GM15510 (cell line): Measurements from ENCODE around the gene GDI2.

Experiments
- POLR2A ChIP-seq: IDR thresholded peaks from 3 replicates; pipeline ENCODE4 v1.6.1; 2011; ENCODE audit warnings: borderline replicate concordance; ENCODE audit not compliant: insufficient read length; ENCODE audit errors: extremely low read depth

Gene GDI2

GRCh38 chr10:5813341-5814109 lies at the start of gene GDI2:
GDI2 (minus strand) TSS chr10:5813434; CDS start chr10:5813258, 176 bp downstream.
- TF ChIP-seq POLR2A, result peak; percentile 95

DNA sequence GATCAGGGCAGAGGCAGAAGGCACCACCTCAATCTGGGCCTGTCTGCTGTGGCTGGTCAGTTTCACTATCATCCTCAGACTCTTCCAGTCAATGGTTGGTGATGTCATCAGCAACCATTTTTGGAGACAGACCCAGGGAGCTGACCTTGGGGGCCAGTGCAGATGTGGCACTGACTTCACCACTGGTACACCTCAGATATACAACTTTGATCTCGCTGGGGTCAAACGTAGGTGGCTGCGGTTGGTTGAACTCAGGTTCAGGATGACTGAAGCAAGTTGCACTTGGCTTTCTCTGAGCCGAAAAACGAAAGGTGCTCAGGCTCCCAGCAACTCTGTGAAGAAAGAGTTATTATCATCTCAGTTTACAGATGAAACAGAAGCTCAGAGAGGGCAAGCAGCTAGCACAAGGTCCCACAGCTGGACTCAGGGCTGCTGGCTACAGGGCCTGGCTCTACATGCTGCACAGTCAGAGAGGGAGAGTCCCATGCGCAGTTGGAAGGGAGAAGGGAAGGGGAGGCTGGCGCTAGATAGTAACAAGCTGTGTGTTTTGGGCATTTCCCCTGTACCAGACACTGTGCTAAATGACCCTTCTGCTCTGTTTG lies 49.2 kb upstream of the GDI2 start:
- TF ChIP-seq POLR2A, result no peak

DNA sequence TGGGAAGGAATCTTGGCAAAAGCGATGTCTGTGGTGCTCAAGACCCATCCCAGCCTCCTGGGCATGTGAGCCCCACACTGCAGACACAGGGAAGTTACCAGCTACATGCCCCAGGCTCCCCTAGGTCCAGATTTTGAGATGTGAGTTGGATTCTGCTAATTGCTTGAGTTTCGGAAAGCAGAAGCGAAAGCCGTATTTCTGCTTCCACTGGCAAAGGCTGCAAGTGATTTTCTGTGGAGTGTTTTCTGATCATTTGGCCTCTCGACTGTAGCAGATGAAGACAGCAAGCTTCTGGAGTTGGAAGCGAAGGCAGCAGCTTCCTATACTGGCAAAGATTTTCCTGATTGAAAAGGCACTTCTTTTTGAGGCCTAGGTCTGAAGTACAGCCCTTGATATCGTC lies 46.8 kb upstream of the GDI2 start:
- no peak for TF ChIP-seq POLR2A

GRCh38 chr10:5858811-5859210 lies 45.6 kb upstream of the GDI2 start:
- no peak for TF ChIP-seq POLR2A

- TF ChIP-seq POLR2A, result no peak
Observed at GRCh38 chr10:5856701-5857004, 43.4 kb upstream of the GDI2 start.

- TF ChIP-seq POLR2A, result no peak
Observed at GRCh38 chr10:5855979-5856700, 42.9 kb upstream of the GDI2 start.

DNA sequence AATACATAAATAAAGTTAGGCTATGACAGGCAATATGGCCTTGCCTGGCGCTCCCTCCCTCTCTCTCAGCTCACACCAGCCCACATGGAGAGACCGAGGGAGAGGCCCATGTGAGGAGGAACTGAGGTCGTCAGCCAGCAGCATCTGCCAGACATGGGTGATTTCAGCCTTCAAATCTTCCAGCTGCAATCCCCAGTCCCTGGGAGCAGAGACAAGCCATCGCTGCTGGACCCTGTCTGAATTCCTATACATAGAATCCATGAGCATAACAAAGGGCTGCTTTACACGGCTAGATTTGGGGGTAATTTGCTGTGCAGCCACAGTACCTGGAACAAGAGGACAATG lies 40.9 kb upstream of the GDI2 start:
- no peak for TF ChIP-seq POLR2A

DNA sequence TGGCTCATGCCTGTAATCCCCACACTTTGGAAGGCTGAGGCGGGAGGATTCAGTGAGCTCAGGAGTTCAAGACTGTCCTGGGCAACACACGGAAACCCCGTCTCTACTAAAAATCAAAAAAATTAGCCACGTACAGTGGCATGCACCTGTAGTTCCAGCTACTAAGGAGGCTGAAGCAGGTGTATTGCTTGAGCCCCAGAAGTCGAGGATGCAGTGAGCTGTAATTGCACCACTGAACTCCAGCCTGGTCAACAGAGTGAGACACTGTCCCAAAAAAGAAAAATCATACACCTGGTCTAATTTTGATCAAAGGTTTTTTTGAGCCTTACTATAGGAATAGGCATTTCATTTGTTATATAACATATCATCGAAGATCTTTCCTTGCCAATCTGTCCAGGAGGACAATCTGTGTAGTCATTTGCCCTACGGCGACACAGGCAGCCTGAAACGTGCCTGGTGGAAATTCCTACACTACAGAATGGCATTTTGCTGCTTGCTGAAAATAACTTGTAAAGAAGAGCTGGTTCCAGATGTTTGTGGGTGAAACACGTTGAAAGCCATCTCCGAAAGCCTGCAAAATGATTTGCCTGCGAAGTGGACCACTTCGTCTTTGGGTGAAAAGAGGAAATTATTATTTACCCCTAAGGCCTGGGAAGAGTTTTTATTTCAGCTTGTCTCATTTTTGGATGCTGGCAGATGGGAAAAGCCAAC lies 31.3 kb upstream of the GDI2 start:
- TF ChIP-seq POLR2A, result no peak

DNA sequence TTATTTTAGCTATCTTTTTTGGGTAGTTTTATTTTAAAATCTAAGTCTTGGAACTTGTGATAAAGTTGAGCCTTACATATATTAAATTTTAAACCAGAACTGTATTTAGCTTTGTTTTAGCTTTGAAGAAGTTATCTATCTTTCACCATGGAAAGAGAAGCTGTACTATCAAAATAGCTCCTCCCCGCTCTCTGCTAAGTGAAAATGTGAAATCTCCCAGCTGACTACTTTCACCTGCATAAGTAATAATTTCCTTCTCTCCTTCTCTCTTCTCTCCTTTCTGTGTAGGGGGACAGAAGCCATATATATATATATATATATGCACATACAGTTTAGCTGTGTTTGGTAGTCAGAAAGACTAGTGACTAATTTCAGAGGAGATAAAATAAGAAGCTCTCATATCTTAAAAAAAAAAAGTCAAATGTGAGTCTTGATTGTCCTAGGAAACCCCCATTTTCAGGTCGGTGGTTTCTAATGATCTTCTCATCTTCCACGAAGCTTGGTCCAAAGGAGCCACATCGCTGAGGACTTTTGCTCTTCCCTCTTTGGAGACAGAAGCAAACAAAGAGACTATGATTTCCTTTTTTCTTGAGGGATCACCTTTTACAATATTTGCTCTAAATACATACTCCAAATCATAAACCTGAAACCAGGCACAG lies 30.6 kb upstream of the GDI2 start:
- TF ChIP-seq POLR2A, result no peak

GRCh38 chr10:5841965-5842364 lies 28.7 kb upstream of the GDI2 start:
- no peak for TF ChIP-seq POLR2A

DNA sequence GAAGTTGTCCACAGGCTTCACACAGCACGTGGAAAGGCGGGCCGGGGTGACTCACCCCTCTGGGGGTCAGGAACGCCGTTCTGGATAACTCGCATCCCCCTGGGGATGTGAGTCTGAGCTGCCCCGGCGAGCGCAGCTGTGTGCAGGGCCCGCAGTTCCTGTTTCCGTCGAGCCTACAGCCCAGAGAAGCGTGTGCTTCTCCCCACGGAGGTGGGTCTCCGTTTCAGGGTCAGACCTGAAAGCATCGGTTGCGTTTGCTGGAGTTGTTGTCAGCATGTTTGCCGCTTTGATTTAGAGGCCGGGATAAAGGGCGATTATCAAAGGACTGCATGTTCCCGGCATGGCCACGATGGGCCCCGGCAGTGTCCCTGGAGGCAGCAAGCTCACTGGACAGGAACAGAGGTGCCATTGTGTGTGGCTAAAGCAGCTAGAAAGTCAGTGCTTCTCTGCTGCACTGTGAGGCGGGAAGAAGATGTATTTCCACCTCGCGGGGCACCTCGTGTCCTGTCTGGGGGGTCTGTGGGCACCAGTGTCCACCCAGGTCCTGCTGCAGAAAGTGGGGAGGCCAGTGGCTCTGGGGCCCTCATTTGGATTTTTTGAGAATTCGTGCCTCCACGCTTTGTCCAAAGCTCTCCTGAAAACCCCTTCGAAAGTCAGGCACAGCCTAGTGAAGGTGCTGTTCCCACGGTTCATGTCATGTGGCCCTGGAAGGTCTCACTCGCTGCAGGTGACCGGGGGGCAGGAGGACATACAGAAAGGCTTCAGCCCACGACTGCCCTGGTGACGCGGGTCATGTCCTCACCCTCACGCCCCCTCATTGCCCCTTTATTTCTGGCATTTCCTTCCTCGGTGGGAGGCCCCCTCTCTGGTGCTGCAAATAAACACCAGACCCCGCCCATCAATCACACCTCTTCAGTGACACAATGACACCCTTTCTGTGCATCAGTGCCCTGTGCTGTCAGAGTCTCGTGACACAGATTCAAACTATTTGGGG lies 27.4 kb upstream of the GDI2 start:
- peak; percentile 55 for TF ChIP-seq POLR2A

- no peak for TF ChIP-seq POLR2A
Observed at GRCh38 chr10:5835446-5836095, 22.3 kb upstream of the GDI2 start.

- TF ChIP-seq POLR2A, result no peak
Observed at GRCh38 chr10:5833814-5834213, 20.6 kb upstream of the GDI2 start.

DNA sequence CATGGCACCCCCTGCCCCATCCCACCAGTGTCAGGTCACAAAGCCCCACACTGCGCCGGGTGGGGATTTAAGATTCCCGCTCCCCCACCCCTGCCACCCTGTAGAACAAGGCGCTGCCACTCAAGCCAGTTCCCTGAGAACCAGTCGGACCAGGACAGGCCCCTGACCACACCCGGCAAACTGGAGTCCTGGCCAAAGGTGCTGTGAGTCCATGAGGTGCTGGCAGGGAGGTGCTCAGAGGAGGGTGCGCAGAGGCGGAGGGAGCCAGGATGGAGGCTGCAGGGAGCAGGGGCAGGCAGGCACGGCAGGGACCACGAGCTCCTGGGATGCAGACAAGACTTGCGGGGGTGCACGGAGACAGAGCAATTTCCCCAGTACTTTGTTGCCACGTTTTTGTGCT lies 19.7 kb upstream of the GDI2 start:
- TF ChIP-seq POLR2A, result no peak

DNA sequence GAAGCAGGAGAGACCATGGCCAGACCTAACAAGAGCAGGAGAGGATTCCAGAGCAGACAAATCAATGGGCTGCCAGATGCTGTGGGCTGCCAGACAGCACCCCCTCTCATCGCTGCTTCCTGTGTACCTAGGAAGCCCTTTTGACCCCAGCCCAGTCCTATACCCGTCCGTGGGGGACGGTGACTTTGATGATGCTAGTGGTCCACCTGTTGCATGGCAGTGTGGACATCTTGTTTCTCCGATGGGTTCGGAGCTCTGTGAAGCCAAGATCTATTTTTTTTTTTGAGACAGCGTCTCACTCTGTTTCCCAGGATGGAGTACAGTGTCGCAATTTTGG lies 18.2 kb upstream of the GDI2 start:
- no peak for TF ChIP-seq POLR2A
